HG02970 (cell line): ENCODE results near the gene SOX21.

Experiments
- ATAC-seq: cut with Tn5 transposase; IDR thresholded peaks from one replicate; pipeline ENCODE4 v1.9.1; 2021; ENCODE audit warnings: mild to moderate bottlenecking, moderate library complexity, moderate number of reproducible peaks; ENCODE audit not compliant: unreplicated experiment, low FRiP score

SOX21 gene

DNA sequence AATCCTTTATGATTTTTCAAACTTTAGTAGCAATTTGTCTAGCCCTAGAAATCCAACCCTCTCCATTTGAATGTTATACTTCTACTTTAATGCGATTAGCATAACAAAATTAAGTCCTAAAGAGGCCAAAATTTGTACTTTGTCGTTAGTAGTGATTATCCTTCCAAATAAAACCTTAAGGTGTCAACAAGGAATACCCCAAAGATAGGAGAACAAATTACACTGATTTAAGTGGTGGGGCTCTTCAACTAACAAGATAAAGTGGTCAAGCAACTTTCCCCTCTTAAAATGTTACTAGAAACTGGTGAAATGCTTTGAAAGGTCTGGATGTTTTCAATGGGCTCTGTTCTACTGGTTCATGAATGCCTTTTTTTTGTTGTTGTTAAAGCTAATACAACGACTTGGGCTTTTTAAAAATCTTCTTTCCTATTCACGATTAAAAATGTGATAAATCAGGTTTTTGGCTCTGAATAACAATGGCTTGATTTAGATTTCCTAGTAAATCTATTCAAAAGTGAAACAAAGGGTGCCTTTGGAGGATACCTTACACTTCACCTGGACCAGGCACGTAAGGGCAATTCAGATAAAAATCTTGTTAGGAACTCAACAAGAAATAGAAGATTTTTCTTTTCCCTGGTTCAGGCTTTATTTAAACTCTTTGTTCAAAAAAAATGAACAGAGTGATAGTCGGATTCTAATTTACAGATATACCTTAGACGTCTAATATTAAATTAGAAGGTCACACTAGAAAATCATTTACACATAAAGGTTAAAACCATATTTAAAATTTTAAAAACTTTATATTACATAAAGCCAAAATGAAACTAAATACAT, 3.1 kb downstream of the SOX21 start:
- ATAC-seq, result no peak

- ATAC-seq, result no peak
Measured at GRCh38 chr13:94708031-94708859, 4.1 kb downstream of the SOX21 start.

GRCh38 chr13:94707400-94708021, 4.8 kb downstream of the SOX21 start:
- ATAC-seq, result no peak

- ATAC-seq, result no peak
Measured at GRCh38 chr13:94706843-94707399, 5.4 kb downstream of the SOX21 start.

DNA sequence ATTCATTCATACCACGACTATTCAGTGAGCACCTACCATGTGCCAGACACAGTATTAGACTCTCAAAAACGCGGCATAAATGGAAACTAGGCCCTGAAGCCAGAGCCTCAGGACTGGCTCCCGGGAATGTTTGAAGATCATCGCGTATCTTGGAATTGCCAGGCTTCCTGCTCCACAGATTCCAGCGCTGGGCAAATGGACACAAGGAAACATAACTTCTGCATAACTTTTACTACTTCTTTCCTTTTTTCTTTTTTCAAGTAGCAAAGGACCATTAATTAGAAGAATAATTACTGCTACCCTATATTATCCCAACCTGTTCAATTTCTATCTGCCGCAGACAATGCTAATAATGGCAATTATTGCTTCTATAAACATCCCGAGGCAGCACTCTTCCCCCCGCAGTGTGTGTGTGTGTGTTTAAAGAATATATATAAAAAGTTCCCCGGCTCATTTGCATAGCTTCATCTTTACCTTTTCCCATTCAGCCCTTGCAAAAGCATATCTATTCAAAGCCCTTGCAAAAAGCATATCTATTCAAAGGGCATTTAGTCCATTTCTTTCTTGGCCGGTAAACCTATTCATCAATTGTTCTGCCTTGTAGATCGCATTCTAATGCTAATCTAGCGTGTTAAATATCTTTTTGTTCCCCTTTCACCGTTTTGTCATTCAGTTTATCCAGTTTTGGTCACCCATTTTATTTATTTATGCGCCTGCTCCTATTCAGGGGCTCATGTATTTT, 6.1 kb downstream of the SOX21 start:
- no peak for ATAC-seq

DNA sequence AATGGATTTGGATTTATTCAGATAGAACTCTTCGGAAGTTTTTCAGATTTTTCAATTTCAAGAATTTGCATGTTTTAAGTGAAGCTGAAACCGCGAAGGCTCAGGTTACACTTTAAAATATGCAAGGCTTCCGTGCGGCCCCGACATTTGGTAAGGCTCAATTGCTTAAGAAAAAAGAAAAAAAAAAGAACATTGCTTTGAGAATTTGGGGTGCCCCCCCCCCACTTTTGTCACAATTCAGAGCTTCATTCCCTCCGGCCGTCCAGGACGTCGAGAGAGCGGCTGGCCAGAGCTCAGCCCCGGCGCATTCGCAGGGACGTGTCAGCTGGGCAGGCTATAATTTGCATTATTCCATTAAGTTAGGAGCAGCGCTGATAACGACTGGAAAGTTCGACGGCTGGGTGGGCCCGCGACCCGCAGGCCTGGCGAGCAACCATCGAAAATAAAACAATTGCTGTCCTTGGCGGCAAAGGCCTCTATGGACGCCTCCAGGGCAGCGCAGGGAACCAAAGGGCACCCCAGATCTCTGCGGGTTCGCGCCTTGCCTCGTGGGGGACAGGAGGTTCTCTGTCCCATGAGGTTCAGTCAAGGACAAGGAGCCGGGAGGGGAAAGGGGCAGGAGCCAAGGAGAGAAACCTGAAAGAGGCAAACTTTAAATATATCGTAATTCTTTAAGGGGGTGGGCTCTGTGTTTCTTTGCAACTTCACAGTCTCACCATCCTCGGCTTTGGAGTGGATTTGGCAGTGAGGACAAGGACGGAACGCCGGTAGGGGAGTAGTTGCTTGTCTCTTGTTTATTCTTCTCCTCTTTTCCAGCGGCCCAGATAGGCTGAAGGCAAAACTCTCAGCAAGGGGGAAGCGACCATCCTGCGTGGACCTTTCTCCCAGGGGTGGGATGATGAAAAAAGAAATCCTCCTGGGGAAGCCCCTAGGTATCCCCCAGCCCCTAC, 7.0 kb downstream of the SOX21 start:
- ATAC-seq, result no peak

DNA sequence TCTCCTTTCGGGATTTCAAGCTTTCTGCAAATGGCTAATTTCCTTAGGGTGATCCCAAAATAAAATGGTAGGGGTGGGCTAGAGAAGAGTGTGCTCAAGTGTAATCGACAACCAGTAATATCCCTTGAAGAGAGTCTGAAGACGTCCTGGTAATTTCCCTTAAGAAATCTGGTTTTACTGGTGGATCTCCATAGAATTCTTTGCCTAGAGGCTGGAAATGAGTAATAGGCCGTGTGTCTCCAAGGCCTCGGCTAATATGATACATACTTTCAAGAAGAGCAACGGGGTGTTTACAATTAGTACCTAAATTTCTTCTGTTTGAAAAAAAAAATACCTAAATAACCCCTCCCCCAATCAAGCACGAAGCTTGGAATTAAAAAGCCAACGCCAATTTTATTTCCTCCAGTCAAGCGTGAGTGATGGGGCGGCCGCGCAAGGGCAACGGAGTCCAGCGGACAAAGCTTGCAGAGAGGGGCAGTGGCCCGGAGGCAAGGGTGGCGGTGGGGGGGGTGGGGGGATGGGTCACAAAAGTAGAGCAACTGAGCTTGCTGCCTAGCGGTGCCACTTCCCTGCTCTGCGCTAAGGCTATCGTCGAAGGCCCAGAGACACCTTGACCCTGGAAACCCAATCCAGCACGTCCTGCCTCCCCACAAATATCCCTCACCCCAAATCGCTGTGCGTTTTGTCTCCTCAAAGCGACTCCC, 7.8 kb downstream of the SOX21 start:
- no peak for ATAC-seq

DNA sequence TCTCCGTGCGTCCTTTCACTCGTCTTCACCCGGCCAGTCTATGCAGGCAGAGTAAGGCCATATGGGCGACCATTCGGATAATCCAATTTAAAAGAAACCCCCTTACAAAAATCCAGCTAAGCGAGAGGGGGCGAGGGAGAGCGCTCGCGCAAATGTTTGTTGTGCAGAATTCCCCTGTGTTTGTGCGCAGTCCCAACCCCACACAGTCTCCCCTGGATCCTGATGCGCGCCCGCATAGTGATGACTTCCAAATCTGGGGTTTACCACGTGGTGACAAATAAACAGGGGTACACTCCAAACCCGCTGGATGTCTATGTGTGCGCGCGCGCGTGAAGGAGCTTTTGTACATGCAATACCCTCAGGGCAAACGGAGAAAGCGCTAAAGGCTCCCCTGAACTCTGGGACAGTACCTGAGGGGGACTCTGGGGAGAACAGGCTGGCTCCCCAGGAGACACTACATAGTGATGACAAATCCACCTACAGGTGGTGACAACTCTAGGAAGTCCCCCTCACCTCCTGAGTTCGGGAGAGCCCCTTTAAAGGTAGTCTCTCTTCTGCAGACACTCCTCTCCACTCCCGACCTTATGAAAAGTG, 8.5 kb downstream of the SOX21 start:
- no peak for ATAC-seq

DNA sequence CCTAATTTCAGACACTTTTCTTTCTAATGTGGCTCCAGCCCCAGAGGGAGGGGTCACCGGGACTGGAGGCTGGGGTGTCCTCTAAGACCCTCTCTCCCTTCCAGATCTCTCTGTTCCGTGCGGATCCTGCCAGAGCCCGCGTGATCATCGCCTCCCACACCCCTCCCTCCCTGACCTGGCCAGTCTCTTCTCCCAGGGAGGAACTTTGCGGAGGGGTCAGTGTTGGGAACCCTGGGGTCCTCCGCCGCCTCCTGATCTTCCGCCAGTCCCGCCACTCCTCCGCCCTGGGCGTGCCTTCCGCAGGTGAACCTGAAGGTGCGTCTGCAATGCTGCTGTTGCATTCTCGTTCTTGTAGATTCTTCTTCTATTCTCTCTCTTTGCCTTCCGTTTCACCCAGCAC, 9.1 kb downstream of the SOX21 start:
- ATAC-seq, result no peak

GRCh38 chr13:94702181-94703041, 9.9 kb downstream of the SOX21 start:
- ATAC-seq, result no peak

DNA sequence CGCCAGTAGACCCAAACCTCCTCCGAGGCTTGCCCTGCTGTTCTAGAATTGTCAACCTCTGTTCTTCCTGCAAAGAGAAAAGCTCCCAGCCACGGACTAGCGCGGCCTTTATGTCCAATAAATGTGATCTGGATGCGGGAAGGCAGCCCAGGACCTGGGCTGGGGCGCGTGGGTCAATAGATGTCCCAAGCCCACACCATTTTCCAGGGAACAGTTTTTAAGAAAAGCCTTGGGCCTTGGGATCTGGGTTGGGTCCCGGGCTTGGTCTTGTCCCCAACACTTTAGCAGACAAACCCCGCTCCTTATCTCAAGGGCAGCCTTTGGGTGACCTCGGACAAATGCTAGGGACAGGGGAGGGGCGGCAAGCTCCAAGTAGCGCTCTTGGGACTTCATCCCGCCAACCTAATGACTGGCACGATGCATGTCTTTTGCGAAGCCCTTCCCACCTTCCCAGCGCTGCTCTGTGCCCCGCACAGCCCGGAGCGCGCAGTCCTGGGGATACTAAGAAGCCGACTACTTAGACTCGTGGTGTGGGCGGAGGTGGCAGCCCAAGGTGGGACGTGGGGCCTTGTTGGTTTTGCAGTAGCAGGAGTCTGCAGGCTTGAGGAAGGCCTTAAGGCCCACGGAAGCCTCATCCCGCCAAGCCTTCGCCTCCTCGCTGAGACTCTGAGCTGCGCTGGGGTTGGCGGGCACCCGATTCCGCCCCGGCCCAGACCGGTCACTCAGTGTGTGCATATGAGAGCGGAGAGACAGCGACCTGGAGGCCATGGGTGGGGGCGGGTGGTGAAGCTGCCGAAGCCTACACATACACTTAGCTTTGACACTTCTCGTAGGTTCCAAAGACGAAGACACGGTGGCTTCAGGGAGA, 10.8 kb downstream of the SOX21 start:
- ATAC-seq, result no peak

DNA sequence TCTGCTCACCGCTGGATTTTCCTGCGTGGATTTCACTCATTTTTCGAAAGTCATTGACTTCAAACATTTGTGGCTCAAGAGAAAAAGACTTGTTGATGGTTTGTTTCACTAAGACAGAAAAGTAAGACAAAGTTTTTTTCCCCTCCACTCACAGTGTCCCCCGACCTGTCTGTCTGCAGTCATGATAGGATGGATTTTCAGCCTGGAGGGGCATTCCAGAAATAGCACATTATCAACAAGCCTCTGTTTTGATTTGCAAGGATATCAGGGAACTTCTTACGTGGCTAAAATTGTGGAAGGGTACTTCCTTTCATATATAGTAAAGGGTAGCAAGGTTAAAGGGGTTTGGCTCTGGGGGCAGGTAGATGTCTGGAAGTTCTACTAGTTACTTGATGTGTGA, 11.8 kb downstream of the SOX21 start:
- ATAC-seq, result no peak

DNA sequence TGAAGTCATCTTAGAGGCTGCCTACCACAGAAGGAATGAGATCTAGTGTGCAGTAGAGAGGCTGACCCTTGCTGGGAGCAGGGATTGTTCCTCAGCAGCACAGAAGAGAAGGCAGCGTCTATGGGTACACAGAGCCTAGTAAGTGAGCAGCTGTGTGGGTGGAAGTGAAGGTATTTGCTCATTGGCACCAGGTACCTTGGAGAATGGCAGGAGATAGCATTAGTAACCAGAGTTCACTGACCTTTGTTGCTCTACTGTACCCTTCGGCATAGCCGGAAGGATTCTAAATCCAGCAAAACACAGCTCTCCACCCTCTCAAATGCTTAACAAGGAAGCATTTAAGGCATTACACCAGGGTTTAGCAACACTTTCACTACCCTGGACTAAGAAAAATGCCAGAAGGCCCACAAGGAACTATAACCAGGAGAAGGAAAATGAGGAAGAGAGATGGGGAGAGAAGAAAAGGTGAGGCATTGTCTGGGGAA, 12.3 kb downstream of the SOX21 start:
- no peak for ATAC-seq

GRCh38 chr13:94696171-94696570, 16.2 kb downstream of the SOX21 start:
- ATAC-seq, result no peak

DNA sequence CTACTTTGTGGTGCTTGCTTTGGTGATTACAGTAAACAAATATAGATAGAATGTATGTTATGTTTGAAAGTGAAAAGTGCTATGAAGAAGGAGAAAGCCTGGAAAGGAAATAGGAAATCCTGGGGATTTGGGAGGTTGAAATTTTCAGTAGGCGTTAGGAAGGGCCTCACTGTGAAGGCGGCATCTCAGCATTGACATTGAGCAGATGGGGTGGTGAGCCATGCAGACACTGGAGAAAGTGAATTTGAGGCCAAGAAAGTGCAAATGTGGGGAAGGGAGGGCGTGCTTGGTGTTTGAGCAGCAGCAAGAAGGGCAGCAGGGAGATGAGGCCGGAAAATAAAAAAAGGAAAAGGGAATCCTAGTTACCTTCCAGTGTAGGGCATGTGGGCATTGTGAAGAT, 20.3 kb downstream of the SOX21 start:
- ATAC-seq, result no peak

DNA sequence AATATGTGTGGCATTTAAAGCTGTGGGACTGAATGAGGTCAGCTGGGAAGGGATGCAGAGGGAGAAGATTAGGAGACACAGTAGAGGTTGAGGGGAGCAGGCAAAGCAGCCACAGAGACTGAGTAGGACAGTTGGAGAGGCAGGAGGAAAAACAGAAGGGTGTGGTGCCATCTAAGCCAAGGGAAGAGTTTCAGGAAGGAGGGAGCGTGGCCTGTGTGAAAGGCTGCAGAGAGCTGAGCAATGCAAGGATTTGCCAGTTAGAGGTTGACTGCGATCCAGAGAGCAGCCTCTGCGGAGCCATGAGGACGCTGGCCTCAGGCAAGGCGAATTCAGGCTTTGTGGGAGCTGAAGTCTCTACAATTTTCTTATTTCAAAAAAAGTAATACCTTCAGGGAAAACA, 28.9 kb downstream of the SOX21 start:
- no peak for ATAC-seq
